ENCODE measurements around the gene TMEM201. TPM values are rescaled to one million over a fixed set of nuclear protein-coding genes. Genes with fewer than 3 reads are reported as not detected.

Gene TMEM201
- total RNA-seq, 2 experiments from 2014 or later, result 7.5 to 21.9 TPM

DNA sequence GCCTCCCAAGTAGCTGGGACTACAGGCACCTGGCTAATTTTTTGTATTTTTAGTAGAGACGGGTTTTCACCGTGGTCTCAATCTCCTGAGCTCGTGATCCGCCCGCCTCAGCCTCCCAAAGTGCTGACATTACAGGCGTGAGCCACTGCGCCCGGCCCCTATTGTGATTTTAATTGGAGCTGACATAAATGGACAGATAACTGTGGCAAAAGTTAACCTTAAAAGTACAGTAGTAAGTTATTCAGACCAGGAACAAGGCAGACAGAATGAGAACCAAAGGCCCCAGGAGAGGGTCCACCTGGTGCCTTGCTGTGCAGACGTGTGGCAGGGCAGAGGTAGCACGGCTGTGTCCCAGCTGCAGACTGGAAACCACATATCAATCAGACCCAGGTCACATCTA lies 11.0 kb downstream of the TMEM201 start:
- Histone ChIP-seq H3K4me3 (ENCODE audit: low read depth, low read length, poor library complexity, severe bottlenecking) (no peak overlapping the region), H3K9me2 (ENCODE audit: insufficient read depth, low read length) (no peaks in the 10 kb centered on the region), H3K27ac (ENCODE audit: low read depth, low read length, poor library complexity, severe bottlenecking) (no peak overlapping the region), H3K4me2 (ENCODE audit: low read length) (no peak overlapping the region), H3K4me1 (ENCODE audit: insufficient read depth, low read length, poor library complexity, severe bottlenecking) (no peaks in the 10 kb centered on the region), H4K20me1 (ENCODE audit: insufficient read depth, low read length) (no peaks in the 10 kb centered on the region), H2AFZ (ENCODE audit: low read length) (no peak overlapping the region), H3K36me3 (ENCODE audit: insufficient read depth, low read length) (peaks cover 42% of the 10 kb centered on the region; the same call in 1 of the 2 replicates), H3K79me2 (ENCODE audit: insufficient read depth, low read depth, low read length) (no peaks in the 10 kb centered on the region), H3K9me3 (ENCODE audit: low read length) (no peaks in the 10 kb centered on the region)
- DNase-seq (ENCODE audit: low spot score), result no peak
- intact Hi-C loops (cut with micrococcal nuclease; ENCODE audit: unreplicated experiment), result no loop called here
- ChIA-PET POLR2A (interaction anchor here (1.5 kb wide), 1 partner anchor 17 kb away, joined by 4 read pairs; no protein-coding TSS in a partner anchor), CTCF (ENCODE audit: unreplicated experiment) (interaction anchor here (0.6 kb wide), 1 partner anchor 10 kb away, joined by 3 read pairs; no protein-coding TSS in a partner anchor)
- no TSS peak for BruUV-seq (replicated peaks)
- TF ChIP-seq CTCF (conservative IDR thresholded peaks at IDR 0.05; ENCODE audit: low read length) (no peak), EZH2phosphoT487 (IDR thresholded peaks at IDR 0.05; ENCODE audit: borderline replicate concordance, low read depth, low read length) (no peak)

GRCh38 chr1:9600861-9601834 lies 12.4 kb downstream of the TMEM201 start:
- H3K9me3 ChIP-seq (ENCODE audit: low read length), result no peaks in the 10 kb centered on the region
- intact Hi-C loops (cut with micrococcal nuclease; ENCODE audit: unreplicated experiment), result no loop called here
- H3K4me1 ChIP-seq (ENCODE audit: insufficient read depth, low read length, poor library complexity, severe bottlenecking), result no peaks in the 10 kb centered on the region
- ChIA-PET CTCF (ENCODE audit: unreplicated experiment) (no interaction called here), POLR2A (no interaction called here)
- no peak for DNase-seq (ENCODE audit: low spot score)
- no peaks in the 10 kb centered on the region for H3K79me2 ChIP-seq (ENCODE audit: insufficient read depth, low read depth, low read length)
- no peak overlapping the region for H3K4me3 ChIP-seq (ENCODE audit: low read depth, low read length, poor library complexity, severe bottlenecking)
- H3K36me3 ChIP-seq (ENCODE audit: insufficient read depth, low read length), result peaks cover 42% of the 10 kb centered on the region; the same call in 1 of the 2 replicates
- H4K20me1 ChIP-seq (ENCODE audit: insufficient read depth, low read length), result no peaks in the 10 kb centered on the region
- TF ChIP-seq EZH2phosphoT487 (IDR thresholded peaks at IDR 0.05; ENCODE audit: borderline replicate concordance, low read depth, low read length), result no peak
- no peak for TF ChIP-seq CTCF (conservative IDR thresholded peaks at IDR 0.05; ENCODE audit: low read length)
- no peak overlapping the region for H3K27ac ChIP-seq (ENCODE audit: low read depth, low read length, poor library complexity, severe bottlenecking)
- BruUV-seq (replicated peaks), result no TSS peak
- no peak overlapping the region for H3K4me2 ChIP-seq (ENCODE audit: low read length)
- no peaks in the 10 kb centered on the region for H3K9me2 ChIP-seq (ENCODE audit: insufficient read depth, low read length)
- H2AFZ ChIP-seq (ENCODE audit: low read length), result no peak overlapping the region

All from OCI-LY7 (cell line).